ENCODE data around the gene DENND11.

The DENND11 gene

GRCh38 chr7:141701489-141702046 is 398 bp downstream of the DENND11 start:
- peak overlapping the region; percentile 47; the same call in 1 of the 2 replicates for H3K9ac ChIP-seq (ENCODE audit: low read length)
- H3K4me1 ChIP-seq (ENCODE audit: low read length) = peaks cover 8% of the 10 kb centered on the region
- DNase-seq = peak; percentile 78

GRCh38 chr7:141700848-141701371 is 1.1 kb downstream of the DENND11 start:
- H3K4me3 ChIP-seq (ENCODE audit: low read length) = peak overlapping the region; percentile 46; the same call in 1 of the 2 replicates
- no peaks in the 10 kb centered on the region for H3K36me3 ChIP-seq (replicated peaks; ENCODE audit: insufficient read depth, low read length)
- H3K79me2 ChIP-seq (ENCODE audit: low read length) = 0 out of 2 replicates have a peak, but pooled peaks cover 7% of the 10 kb centered on the region
- peaks cover 5% of the 10 kb centered on the region; the same call in 1 of the 2 replicates for H3F3A ChIP-seq (ENCODE audit: insufficient read depth, low read length)
- no peaks in the 10 kb centered on the region for H3K9me2 ChIP-seq (replicated peaks; ENCODE audit: insufficient read depth, low read length)
- H3K9ac ChIP-seq (ENCODE audit: low read length) = no peak overlapping the region
- no peaks in the 10 kb centered on the region for H3K9me3 ChIP-seq (replicated peaks; ENCODE audit: insufficient read depth, low read length)
- H3K4me1 ChIP-seq (ENCODE audit: low read length) = peaks cover 8% of the 10 kb centered on the region
- no peaks in the 10 kb centered on the region for H4K20me1 ChIP-seq (ENCODE audit: insufficient read depth, low read length)
- H3K27me3 ChIP-seq (replicated peaks; ENCODE audit: insufficient read depth, low read length) = 0 out of 2 replicates have a peak, but pooled peaks cover 12% of the 10 kb centered on the region
- peak overlapping the region; percentile 61 for H3K4me2 ChIP-seq (ENCODE audit: low read depth, low read length)
- no peak overlapping the region for H3K27ac ChIP-seq (ENCODE audit: low read length)
- no peak overlapping the region for H2AFZ ChIP-seq (ENCODE audit: low read length)
- no peak for TF ChIP-seq EZH2phosphoT487 (IDR thresholded peaks at IDR 0.05; ENCODE audit: low read length)
- TF ChIP-seq CTCF (IDR thresholded peaks at IDR 0.05; ENCODE audit: low read length) = no peak
- no peak for TF ChIP-seq EZH2 (optimal IDR thresholded peaks at IDR 0.05; ENCODE audit: low read depth, low read length)
- DNase-seq = no peak

More at GRCh38 chr7:141701489-141702046, 398 bp downstream of the DENND11 start:
- peak overlapping the region; percentile 65 for H3K4me3 ChIP-seq (ENCODE audit: low read length)
- H2AFZ ChIP-seq (ENCODE audit: low read length) = 0 out of 2 replicates have a peak overlapping the region, but pooled peaks have one; percentile 47
- H3K36me3 ChIP-seq (replicated peaks; ENCODE audit: insufficient read depth, low read length) = no peaks in the 10 kb centered on the region
- no peak overlapping the region for H3K27ac ChIP-seq (ENCODE audit: low read length)
- H3K79me2 ChIP-seq (ENCODE audit: low read length) = 0 out of 2 replicates have a peak, but pooled peaks cover 7% of the 10 kb centered on the region
- H3F3A ChIP-seq (ENCODE audit: insufficient read depth, low read length) = peaks cover 5% of the 10 kb centered on the region; the same call in 1 of the 2 replicates
- TF ChIP-seq CTCF (IDR thresholded peaks at IDR 0.05; ENCODE audit: low read length) (no peak), EZH2 (optimal IDR thresholded peaks at IDR 0.05; ENCODE audit: low read depth, low read length) (no peak), EZH2phosphoT487 (IDR thresholded peaks at IDR 0.05; ENCODE audit: low read length) (no peak)
- H4K20me1 ChIP-seq (ENCODE audit: insufficient read depth, low read length) = no peaks in the 10 kb centered on the region
- no peaks in the 10 kb centered on the region for H3K9me2 ChIP-seq (replicated peaks; ENCODE audit: insufficient read depth, low read length)
- H3K4me2 ChIP-seq (ENCODE audit: low read depth, low read length) = peak overlapping the region; percentile 26; the same call in 1 of the 2 replicates
- 0 out of 2 replicates have a peak, but pooled peaks cover 12% of the 10 kb centered on the region for H3K27me3 ChIP-seq (replicated peaks; ENCODE audit: insufficient read depth, low read length)
- H3K9me3 ChIP-seq (replicated peaks; ENCODE audit: insufficient read depth, low read length) = no peaks in the 10 kb centered on the region

GRCh38 chr7:141700296-141700847 is 1.6 kb downstream of the DENND11 start:
- Histone ChIP-seq H3K4me1 (ENCODE audit: low read length) (peaks cover 8% of the 10 kb centered on the region), H3F3A (ENCODE audit: insufficient read depth, low read length) (peaks cover 5% of the 10 kb centered on the region; the same call in 1 of the 2 replicates), H3K36me3 (replicated peaks; ENCODE audit: insufficient read depth, low read length) (no peaks in the 10 kb centered on the region), H3K79me2 (ENCODE audit: low read length) (0 out of 2 replicates have a peak, but pooled peaks cover 7% of the 10 kb centered on the region), H3K4me3 (ENCODE audit: low read length) (no peak overlapping the region), H3K9me3 (replicated peaks; ENCODE audit: insufficient read depth, low read length) (no peaks in the 10 kb centered on the region), H3K27me3 (replicated peaks; ENCODE audit: insufficient read depth, low read length) (0 out of 2 replicates have a peak, but pooled peaks cover 12% of the 10 kb centered on the region), H2AFZ (ENCODE audit: low read length) (no peak overlapping the region), H3K27ac (ENCODE audit: low read length) (no peak overlapping the region), H3K4me2 (ENCODE audit: low read depth, low read length) (peak overlapping the region; percentile 61; the same call in 1 of the 2 replicates), H3K9me2 (replicated peaks; ENCODE audit: insufficient read depth, low read length) (no peaks in the 10 kb centered on the region), H3K9ac (ENCODE audit: low read length) (no peak overlapping the region), H4K20me1 (ENCODE audit: insufficient read depth, low read length) (no peaks in the 10 kb centered on the region)
- DNase-seq = no peak
- no peak for TF ChIP-seq CTCF (IDR thresholded peaks at IDR 0.05; ENCODE audit: low read length)
- no peak for TF ChIP-seq EZH2 (optimal IDR thresholded peaks at IDR 0.05; ENCODE audit: low read depth, low read length)
- no peak for TF ChIP-seq EZH2phosphoT487 (IDR thresholded peaks at IDR 0.05; ENCODE audit: low read length)

Data from MM.1S (cell line).